HG02759 (cell line): Measurements from ENCODE around the gene TMEM167B.

Source experiments
- ATAC-seq: cut with Tn5 transposase; IDR thresholded peaks from one replicate; pipeline ENCODE4 v1.9.1; 2021; ENCODE audit warnings: mild to moderate bottlenecking, moderate library complexity; ENCODE audit not compliant: unreplicated experiment

The TMEM167B gene

GRCh38 chr1:109080441-109081082, 10.0 kb upstream of the TMEM167B start:
- ATAC-seq = no peak

GRCh38 chr1:109083501-109083900, 7.1 kb upstream of the TMEM167B start:
- no peak for ATAC-seq

GRCh38 chr1:109083923-109084322, 6.6 kb upstream of the TMEM167B start:
- no peak for ATAC-seq

- ATAC-seq = no peak
Observed at GRCh38 chr1:109084563-109085517, 5.7 kb upstream of the TMEM167B start.

GRCh38 chr1:109089242-109090015, 1.1 kb upstream of the TMEM167B start:
- no peak for ATAC-seq

- ATAC-seq = peak; percentile 49
Observed at GRCh38 chr1:109091078-109091838, 694 bp downstream of the TMEM167B start.

GRCh38 chr1:109091839-109092193, 1.3 kb downstream of the TMEM167B start:
- ATAC-seq = no peak

GRCh38 chr1:109094377-109094803, 3.8 kb downstream of the TMEM167B start:
- no peak for ATAC-seq

GRCh38 chr1:109094871-109095270, 4.3 kb downstream of the TMEM167B start:
- ATAC-seq = no peak

- ATAC-seq = no peak
Observed at GRCh38 chr1:109095631-109096030, 5.1 kb downstream of the TMEM167B start.

GRCh38 chr1:109096120-109096519, 5.6 kb downstream of the TMEM167B start:
- ATAC-seq = no peak

- peak; percentile 90 for ATAC-seq
Observed at GRCh38 chr1:109099938-109100773, 9.6 kb downstream of the TMEM167B start.

GRCh38 chr1:109104364-109105151, 14.0 kb downstream of the TMEM167B start:
- no peak for ATAC-seq

GRCh38 chr1:109105881-109106280, 15.3 kb downstream of the TMEM167B start:
- ATAC-seq = no peak

- no peak for ATAC-seq
Observed at GRCh38 chr1:109107785-109108184, 17.2 kb downstream of the TMEM167B start.

GRCh38 chr1:109109906-109110305, 19.3 kb downstream of the TMEM167B start:
- no peak for ATAC-seq

- no peak for ATAC-seq
Observed at GRCh38 chr1:109111386-109112055, 21.0 kb downstream of the TMEM167B start.

GRCh38 chr1:109112056-109112651, 21.6 kb downstream of the TMEM167B start:
- peak; percentile 26 for ATAC-seq
